Smooth muscle cell (in vitro differentiated cells): ENCODE measurements around the gene TYW1. TPM values are rescaled to one million over a fixed set of nuclear protein-coding genes. Genes with fewer than 3 reads are reported as not detected.
"Not testable (repeated sequence)": the region's sequence is repeated elsewhere in the genome, so short reads cannot be mapped to it uniquely, and the experiment has no call there.

Source experiments
- DNase-seq: peaks from one replicate; lab custom pipeline; 2025; ENCODE audit not compliant: unreplicated experiment; lab: John Stamatoyannopoulos, UW
- H2AFZ ChIP-seq: fragments of 200-600 bp; sonication (generic); 2 replicates; pipeline ENCODE4 v1.6.0; 2016; ENCODE audit warnings: antibody characterized with exemption, low read depth, mild to moderate bottlenecking
- H3F3A ChIP-seq: fragments of 200-600 bp; sonication (generic); 2 replicates; pipeline ENCODE4 v1.6.0; 2017; ENCODE audit warnings: antibody characterized with exemption, low read depth
- H3K27ac ChIP-seq: fragments of 200-600 bp; sonication (generic); 2 replicates; pipeline ENCODE4 v1.5.1; 2016; ENCODE audit warnings: low read depth, mild to moderate bottlenecking
- H3K27me3 ChIP-seq: fragments of 200-600 bp; sonication (generic); 2 replicates; pipeline ENCODE4 v1.6.1; 2016; ENCODE audit warnings: low read depth, mild to moderate bottlenecking
- H3K36me3 ChIP-seq: fragments of 200-600 bp; sonication (generic); 2 replicates; pipeline ENCODE4 v1.5.1; 2016; ENCODE audit warnings: low read depth
- H3K4me1 ChIP-seq: fragments of 200-600 bp; sonication (generic); 2 replicates; pipeline ENCODE4 v1.5.1; 2016; ENCODE audit warnings: low read depth
- H3K4me2 ChIP-seq: fragments of 200-600 bp; sonication (generic); 2 replicates; pipeline ENCODE4 v1.6.0; 2016; ENCODE audit warnings: mild to moderate bottlenecking
- H3K4me3 ChIP-seq: fragments of 200-600 bp; sonication (generic); 2 replicates; pipeline ENCODE4 v1.5.1; 2016; ENCODE audit warnings: mild to moderate bottlenecking
- H3K79me2 ChIP-seq: fragments of 200-600 bp; sonication (generic); 2 replicates; pipeline ENCODE4 v1.6.0; 2016; ENCODE audit warnings: low read depth, mild to moderate bottlenecking
- H3K9ac ChIP-seq: fragments of 200-600 bp; sonication (generic); 2 replicates; pipeline ENCODE4 v1.6.0; 2016; ENCODE audit warnings: low read depth
- H3K9me3 ChIP-seq: fragments of 200-600 bp; sonication (generic); replicated peaks from 2 replicates; pipeline ENCODE4 v1.5.1; 2016; ENCODE audit warnings: low read depth
- H4K20me1 ChIP-seq: fragments of 200-600 bp; sonication (generic); 2 replicates; pipeline ENCODE4 v1.6.0; 2016; ENCODE audit warnings: low read depth
- CTCF ChIP-seq: fragments of 200-600 bp; sonication (generic); IDR thresholded peaks from 2 replicates; pipeline ENCODE4 v1.5.1; 2017; ENCODE audit warnings: borderline replicate concordance, mild to moderate bottlenecking, antibody characterized with exemption; ENCODE audit not compliant: insufficient read depth, poor library complexity, severe bottlenecking
- WGBS: methylation state at CpG from one replicate; pipeline ENCODE4 v1.1.7; 2016; ENCODE audit warnings: low lambda C conversion rate; 5-methylcytosine and 5-hydroxymethylcytosine counted together
- polyA plus RNA-seq: library from polyadenylated mRNA; unstranded; fragments of >200 nt; fragmentation: Nextera tagmentation; extraction: Ambion mirVana; gene quantifications from 2 replicates; pipeline ENCODE4 v1.2.1, GENCODE V29; 2016
- total RNA-seq: library from RNA; depleted of rRNA; stranded (reverse); fragments of >200 nt; gene quantifications from 2 replicates; pipeline ENCODE4 v1.2.3, GENCODE V29; 2014

The TYW1 gene
- total and polyA plus RNA-seq, 2 experiments from 2014 or later: 12.4 to 42.5 TPM

GRCh38 chr7:67192889-67193613, 196.4 kb downstream of the TYW1 start:
- H3K9me3 ChIP-seq, H3K79me2 ChIP-seq, H3K4me1 ChIP-seq, H4K20me1 ChIP-seq, H3K4me3 ChIP-seq, H3K4me2 ChIP-seq, H3K27me3 ChIP-seq, H2AFZ ChIP-seq, DNase-seq, H3K9ac ChIP-seq, H3F3A ChIP-seq, H3K36me3 ChIP-seq: not testable (repeated sequence)
- 49% methylated on average over 11 of the region's 11 CpGs for WGBS
- H3K27ac ChIP-seq: peak overlapping the region; percentile 35

GRCh38 chr7:67196176-67196575, 199.5 kb downstream of the TYW1 start:
- H3K4me2 ChIP-seq, H3K27ac ChIP-seq, H3K4me1 ChIP-seq, H4K20me1 ChIP-seq, H3K9ac ChIP-seq, H3K27me3 ChIP-seq, H3K4me3 ChIP-seq, DNase-seq, H3K36me3 ChIP-seq, H2AFZ ChIP-seq, H3F3A ChIP-seq, H3K79me2 ChIP-seq, H3K9me3 ChIP-seq: not testable (repeated sequence)
- 98% methylated on average over 2 of the region's 2 CpGs for WGBS

GRCh38 chr7:67198865-67199526, 202.4 kb downstream of the TYW1 start:
- 84% methylated on average over 9 of the region's 9 CpGs for WGBS

GRCh38 chr7:67205772-67206171, 209.1 kb downstream of the TYW1 start:
- not testable (repeated sequence) for H3K4me1 ChIP-seq, H3K4me3 ChIP-seq, H3K9ac ChIP-seq, H3K4me2 ChIP-seq, H3K9me3 ChIP-seq, H3K79me2 ChIP-seq, H3K36me3 ChIP-seq, H4K20me1 ChIP-seq, H3K27ac ChIP-seq, H3F3A ChIP-seq, H3K27me3 ChIP-seq, H2AFZ ChIP-seq, DNase-seq
- 97% methylated on average over 2 of the region's 2 CpGs for WGBS

More at GRCh38 chr7:67198865-67199526, 202.4 kb downstream of the TYW1 start:
- H3K9ac ChIP-seq, H3K36me3 ChIP-seq, H3K4me2 ChIP-seq, H3F3A ChIP-seq, H3K27ac ChIP-seq, H3K79me2 ChIP-seq, H2AFZ ChIP-seq, H3K4me1 ChIP-seq, H4K20me1 ChIP-seq, H3K27me3 ChIP-seq, H3K4me3 ChIP-seq, H3K9me3 ChIP-seq, DNase-seq: not testable (repeated sequence)

- no peaks in the 10 kb centered on the region for H3K79me2 ChIP-seq
- H3K4me3 ChIP-seq: no peak overlapping the region
- H3F3A ChIP-seq: no peaks in the 10 kb centered on the region
- no peak overlapping the region for H3K27ac ChIP-seq
- H3K4me2 ChIP-seq: no peak overlapping the region
- no peaks in the 10 kb centered on the region for H3K4me1 ChIP-seq
- 100% methylated on average over 5 of the region's 5 CpGs for WGBS
- H3K9ac ChIP-seq: no peak overlapping the region
- DNase-seq: no peak
- TF ChIP-seq CTCF: no peak
- no peak overlapping the region for H2AFZ ChIP-seq
- no peaks in the 10 kb centered on the region for H3K36me3 ChIP-seq
- no peaks in the 10 kb centered on the region for H4K20me1 ChIP-seq
- H3K27me3 ChIP-seq: no peaks in the 10 kb centered on the region
- no peaks in the 10 kb centered on the region for H3K9me3 ChIP-seq
Measured at GRCh38 chr7:67206452-67206851, 209.8 kb downstream of the TYW1 start.

GRCh38 chr7:67208656-67209055, 212.0 kb downstream of the TYW1 start:
- H3K27me3 ChIP-seq, H2AFZ ChIP-seq, H3K79me2 ChIP-seq, H3K36me3 ChIP-seq, H4K20me1 ChIP-seq, H3K9ac ChIP-seq, H3K9me3 ChIP-seq, H3K27ac ChIP-seq, H3K4me3 ChIP-seq, H3F3A ChIP-seq, H3K4me2 ChIP-seq, H3K4me1 ChIP-seq, DNase-seq: not testable (repeated sequence)
- WGBS: 85% methylated on average over 4 of the region's 4 CpGs
